ENCODE measurements around the gene KIAA1549.
A peak's percentile ranks its signal among the peaks of the same experiment; 100 is the strongest.

The KIAA1549 gene

GRCh38 chr7:139004321-139005090, 23.3 kb upstream of the KIAA1549 start:
- Histone ChIP-seq H3K4me1 (ENCODE audit: control insufficient read depth, insufficient read depth, low read length, poor library complexity, severe bottlenecking) (peaks cover 1% of the 10 kb centered on the region), H3K9me3 (ENCODE audit: control insufficient read depth, low read length) (no peaks in the 10 kb centered on the region), H3K27ac (ENCODE audit: insufficient read depth, low read length, poor library complexity, severe bottlenecking) (no peak overlapping the region), H3K27me3 (replicated peaks; ENCODE audit: control insufficient read depth, insufficient read depth, low read length, poor library complexity, severe bottlenecking) (no peaks in the 10 kb centered on the region), H3K36me3 (ENCODE audit: control insufficient read depth, insufficient read depth, low read length) (no peaks in the 10 kb centered on the region), H3K4me3 (ENCODE audit: insufficient read depth, low read depth, low read length, poor library complexity, severe bottlenecking) (no peak overlapping the region)
- no peak for DNase-seq

GRCh38 chr7:138999414-138999813, 18.2 kb upstream of the KIAA1549 start:
- Histone ChIP-seq H3K27me3 (replicated peaks; ENCODE audit: control insufficient read depth, insufficient read depth, low read length, poor library complexity, severe bottlenecking) (no peaks in the 10 kb centered on the region), H3K36me3 (ENCODE audit: control insufficient read depth, insufficient read depth, low read length) (no peaks in the 10 kb centered on the region), H3K9me3 (ENCODE audit: control insufficient read depth, low read length) (no peaks in the 10 kb centered on the region), H3K4me1 (ENCODE audit: control insufficient read depth, insufficient read depth, low read length, poor library complexity, severe bottlenecking) (peaks cover 3% of the 10 kb centered on the region), H3K27ac (ENCODE audit: insufficient read depth, low read length, poor library complexity, severe bottlenecking) (no peak overlapping the region), H3K4me3 (ENCODE audit: insufficient read depth, low read depth, low read length, poor library complexity, severe bottlenecking) (no peak overlapping the region)
- DNase-seq = no peak

- no peaks in the 10 kb centered on the region for H3K9me3 ChIP-seq (ENCODE audit: control insufficient read depth, low read length)
- H3K4me1 ChIP-seq (ENCODE audit: control insufficient read depth, insufficient read depth, low read length, poor library complexity, severe bottlenecking) = no peaks in the 10 kb centered on the region
- no peak for DNase-seq
- no peak overlapping the region for H3K4me3 ChIP-seq (ENCODE audit: insufficient read depth, low read depth, low read length, poor library complexity, severe bottlenecking)
- H3K36me3 ChIP-seq (ENCODE audit: control insufficient read depth, insufficient read depth, low read length) = no peaks in the 10 kb centered on the region
- no peaks in the 10 kb centered on the region for H3K27me3 ChIP-seq (replicated peaks; ENCODE audit: control insufficient read depth, insufficient read depth, low read length, poor library complexity, severe bottlenecking)
- H3K27ac ChIP-seq (ENCODE audit: insufficient read depth, low read length, poor library complexity, severe bottlenecking) = no peak overlapping the region
Observed at GRCh38 chr7:138992052-138992531, 10.9 kb upstream of the KIAA1549 start.

GRCh38 chr7:138987686-138988085, 6.5 kb upstream of the KIAA1549 start:
- Histone ChIP-seq H3K9me3 (ENCODE audit: control insufficient read depth, low read length) (no peaks in the 10 kb centered on the region), H3K27me3 (replicated peaks; ENCODE audit: control insufficient read depth, insufficient read depth, low read length, poor library complexity, severe bottlenecking) (no peaks in the 10 kb centered on the region)

GRCh38 chr7:138982204-138982623, 1.0 kb upstream of the KIAA1549 start:
- H3K4me3 ChIP-seq (ENCODE audit: insufficient read depth, low read depth, low read length, poor library complexity, severe bottlenecking) = no peak overlapping the region
- no peaks in the 10 kb centered on the region for H3K9me3 ChIP-seq (ENCODE audit: control insufficient read depth, low read length)
- no peak for DNase-seq
- H3K27ac ChIP-seq (ENCODE audit: insufficient read depth, low read length, poor library complexity, severe bottlenecking) = no peak overlapping the region
- H3K4me1 ChIP-seq (ENCODE audit: control insufficient read depth, insufficient read depth, low read length, poor library complexity, severe bottlenecking) = peaks cover 12% of the 10 kb centered on the region
- H3K36me3 ChIP-seq (ENCODE audit: control insufficient read depth, insufficient read depth, low read length) = no peaks in the 10 kb centered on the region
- H3K27me3 ChIP-seq (replicated peaks; ENCODE audit: control insufficient read depth, insufficient read depth, low read length, poor library complexity, severe bottlenecking) = peaks cover 9% of the 10 kb centered on the region

More at GRCh38 chr7:138987686-138988085, 6.5 kb upstream of the KIAA1549 start:
- no peak overlapping the region for H3K27ac ChIP-seq (ENCODE audit: insufficient read depth, low read length, poor library complexity, severe bottlenecking)
- DNase-seq = no peak
- no peak overlapping the region for H3K4me3 ChIP-seq (ENCODE audit: insufficient read depth, low read depth, low read length, poor library complexity, severe bottlenecking)
- no peaks in the 10 kb centered on the region for H3K36me3 ChIP-seq (ENCODE audit: control insufficient read depth, insufficient read depth, low read length)
- no peaks in the 10 kb centered on the region for H3K4me1 ChIP-seq (ENCODE audit: control insufficient read depth, insufficient read depth, low read length, poor library complexity, severe bottlenecking)

- H3K4me1 ChIP-seq (ENCODE audit: control insufficient read depth, insufficient read depth, low read length, poor library complexity, severe bottlenecking) = peaks cover 12% of the 10 kb centered on the region
- DNase-seq = no peak
- H3K9me3 ChIP-seq (ENCODE audit: control insufficient read depth, low read length) = no peaks in the 10 kb centered on the region
- H3K4me3 ChIP-seq (ENCODE audit: insufficient read depth, low read depth, low read length, poor library complexity, severe bottlenecking) = peak overlapping the region; percentile 47
- peaks cover 13% of the 10 kb centered on the region for H3K27me3 ChIP-seq (replicated peaks; ENCODE audit: control insufficient read depth, insufficient read depth, low read length, poor library complexity, severe bottlenecking)
- no peak overlapping the region for H3K27ac ChIP-seq (ENCODE audit: insufficient read depth, low read length, poor library complexity, severe bottlenecking)
- H3K36me3 ChIP-seq (ENCODE audit: control insufficient read depth, insufficient read depth, low read length) = no peaks in the 10 kb centered on the region
Observed at GRCh38 chr7:138980563-138981291, 462 bp downstream of the KIAA1549 start.

GRCh38 chr7:138979988-138980562, 1.1 kb downstream of the KIAA1549 start:
- DNase-seq = no peak
- peaks cover 13% of the 10 kb centered on the region for H3K27me3 ChIP-seq (replicated peaks; ENCODE audit: control insufficient read depth, insufficient read depth, low read length, poor library complexity, severe bottlenecking)
- no peaks in the 10 kb centered on the region for H3K36me3 ChIP-seq (ENCODE audit: control insufficient read depth, insufficient read depth, low read length)
- no peaks in the 10 kb centered on the region for H3K9me3 ChIP-seq (ENCODE audit: control insufficient read depth, low read length)
- H3K4me1 ChIP-seq (ENCODE audit: control insufficient read depth, insufficient read depth, low read length, poor library complexity, severe bottlenecking) = peaks cover 12% of the 10 kb centered on the region
- no peak overlapping the region for H3K27ac ChIP-seq (ENCODE audit: insufficient read depth, low read length, poor library complexity, severe bottlenecking)
- peak overlapping the region; percentile 47 for H3K4me3 ChIP-seq (ENCODE audit: insufficient read depth, low read depth, low read length, poor library complexity, severe bottlenecking)

- Histone ChIP-seq H3K36me3 (ENCODE audit: control insufficient read depth, insufficient read depth, low read length) (no peaks in the 10 kb centered on the region), H3K27me3 (replicated peaks; ENCODE audit: control insufficient read depth, insufficient read depth, low read length, poor library complexity, severe bottlenecking) (peaks cover 13% of the 10 kb centered on the region), H3K9me3 (ENCODE audit: control insufficient read depth, low read length) (no peaks in the 10 kb centered on the region), H3K27ac (ENCODE audit: insufficient read depth, low read length, poor library complexity, severe bottlenecking) (no peak overlapping the region), H3K4me3 (ENCODE audit: insufficient read depth, low read depth, low read length, poor library complexity, severe bottlenecking) (no peak overlapping the region), H3K4me1 (ENCODE audit: control insufficient read depth, insufficient read depth, low read length, poor library complexity, severe bottlenecking) (peaks cover 12% of the 10 kb centered on the region)
- DNase-seq = no peak
Observed at GRCh38 chr7:138979226-138979979, 1.8 kb downstream of the KIAA1549 start.

- Histone ChIP-seq H3K4me1 (ENCODE audit: control insufficient read depth, insufficient read depth, low read length, poor library complexity, severe bottlenecking) (peaks cover 12% of the 10 kb centered on the region), H3K27ac (ENCODE audit: insufficient read depth, low read length, poor library complexity, severe bottlenecking) (no peak overlapping the region), H3K4me3 (ENCODE audit: insufficient read depth, low read depth, low read length, poor library complexity, severe bottlenecking) (no peak overlapping the region), H3K27me3 (replicated peaks; ENCODE audit: control insufficient read depth, insufficient read depth, low read length, poor library complexity, severe bottlenecking) (peaks cover 13% of the 10 kb centered on the region), H3K36me3 (ENCODE audit: control insufficient read depth, insufficient read depth, low read length) (no peaks in the 10 kb centered on the region), H3K9me3 (ENCODE audit: control insufficient read depth, low read length) (no peaks in the 10 kb centered on the region)
- no peak for DNase-seq
Observed at GRCh38 chr7:138978541-138979184, 2.5 kb downstream of the KIAA1549 start.
